Measurements from ENCODE around the gene NPHP4. TPM values are rescaled to one million over a fixed set of nuclear protein-coding genes. Genes with fewer than 3 reads are reported as not detected.

The NPHP4 gene
- polyA plus RNA-seq, 1 donor from 2014 or later, result 0.71 TPM

DNA sequence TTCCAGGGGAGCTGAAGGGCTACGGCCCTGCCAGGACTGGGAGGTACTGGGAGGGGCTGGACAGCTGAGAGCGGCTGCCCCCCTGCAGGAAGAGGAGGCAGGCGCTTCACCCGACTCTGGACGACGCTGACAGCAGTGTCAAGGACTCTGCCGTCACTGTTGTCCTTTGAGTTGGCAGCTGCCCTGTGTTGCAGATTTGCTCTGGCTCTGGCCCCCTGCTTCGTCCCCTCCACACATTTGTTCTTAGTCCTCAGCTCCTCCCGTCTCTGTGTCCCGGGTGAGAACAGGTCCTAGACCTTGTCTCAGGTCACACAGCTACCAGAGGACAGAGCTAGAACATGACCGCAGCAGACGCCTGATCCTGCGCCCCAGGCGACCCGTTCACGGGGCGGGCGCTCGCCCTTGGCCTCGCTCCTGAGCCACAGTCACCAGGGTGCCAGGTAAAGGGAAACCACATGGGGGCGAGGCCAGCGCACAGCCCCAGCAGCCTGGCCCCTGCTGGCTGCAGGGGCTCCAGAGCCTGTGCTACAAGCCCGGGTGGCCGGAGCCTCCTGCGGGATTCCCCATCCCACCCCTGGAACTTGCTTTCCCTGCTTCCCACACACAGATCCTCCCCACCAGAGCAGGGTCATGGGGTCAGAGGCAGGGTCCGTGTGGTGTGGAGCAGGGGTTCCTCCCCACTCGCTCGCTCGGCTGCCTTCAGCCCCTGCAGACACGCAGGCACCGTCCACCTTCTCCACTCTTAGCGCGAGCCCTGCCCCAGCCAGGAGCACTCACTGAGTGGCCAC lies 10.7 kb upstream of the NPHP4 start:
- peaks cover 0 to 2% (median 0%) of the 10 kb centered on the region in 3 donors for H3K4me1 Mint-ChIP-seq
- H3K27me3 Mint-ChIP-seq, result no peaks in the 10 kb centered on the region
- H3K36me3 Mint-ChIP-seq, result no peaks in the 10 kb centered on the region
- H3K27ac Mint-ChIP-seq, result no peak overlapping the region
- H3K4me3 Mint-ChIP-seq, result no peak overlapping the region
- H3K9me3 Mint-ChIP-seq, result no peaks in the 10 kb centered on the region

DNA sequence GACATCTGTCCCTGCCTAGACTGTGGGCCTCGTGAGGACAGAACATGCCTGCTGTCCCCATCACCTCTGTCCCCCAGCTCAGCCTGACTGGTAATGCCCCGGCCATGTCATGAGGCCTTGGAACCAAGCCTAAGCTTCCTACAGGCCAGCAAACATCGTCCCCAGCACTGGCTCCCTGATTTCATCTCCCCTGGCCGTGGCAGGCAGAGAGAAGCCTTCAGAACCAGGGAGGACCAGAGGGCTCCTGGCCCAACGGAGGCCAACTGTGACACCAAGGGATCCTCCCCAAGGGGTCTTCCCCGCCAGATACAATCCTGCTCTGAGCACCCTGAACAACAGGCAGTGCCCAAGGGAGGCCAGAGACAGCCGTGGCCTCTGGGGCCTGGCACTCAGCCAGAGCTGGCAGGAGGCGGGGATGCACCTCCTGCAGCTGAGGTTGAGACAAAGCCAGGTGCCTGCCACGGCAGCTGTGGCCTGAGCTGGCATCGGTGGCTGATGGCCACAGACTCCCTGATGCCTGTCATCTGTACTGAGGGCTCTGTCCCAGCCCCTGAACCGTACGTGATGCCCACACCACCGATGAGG lies 9.9 kb upstream of the NPHP4 start:
- peaks cover 0 to 2% (median 0%) of the 10 kb centered on the region in 3 donors for H3K4me1 Mint-ChIP-seq
- no peak overlapping the region for H3K27ac Mint-ChIP-seq
- H3K9me3 Mint-ChIP-seq, result no peaks in the 10 kb centered on the region
- H3K27me3 Mint-ChIP-seq, result no peaks in the 10 kb centered on the region
- H3K4me3 Mint-ChIP-seq, result no peak overlapping the region
- H3K36me3 Mint-ChIP-seq, result no peaks in the 10 kb centered on the region

DNA sequence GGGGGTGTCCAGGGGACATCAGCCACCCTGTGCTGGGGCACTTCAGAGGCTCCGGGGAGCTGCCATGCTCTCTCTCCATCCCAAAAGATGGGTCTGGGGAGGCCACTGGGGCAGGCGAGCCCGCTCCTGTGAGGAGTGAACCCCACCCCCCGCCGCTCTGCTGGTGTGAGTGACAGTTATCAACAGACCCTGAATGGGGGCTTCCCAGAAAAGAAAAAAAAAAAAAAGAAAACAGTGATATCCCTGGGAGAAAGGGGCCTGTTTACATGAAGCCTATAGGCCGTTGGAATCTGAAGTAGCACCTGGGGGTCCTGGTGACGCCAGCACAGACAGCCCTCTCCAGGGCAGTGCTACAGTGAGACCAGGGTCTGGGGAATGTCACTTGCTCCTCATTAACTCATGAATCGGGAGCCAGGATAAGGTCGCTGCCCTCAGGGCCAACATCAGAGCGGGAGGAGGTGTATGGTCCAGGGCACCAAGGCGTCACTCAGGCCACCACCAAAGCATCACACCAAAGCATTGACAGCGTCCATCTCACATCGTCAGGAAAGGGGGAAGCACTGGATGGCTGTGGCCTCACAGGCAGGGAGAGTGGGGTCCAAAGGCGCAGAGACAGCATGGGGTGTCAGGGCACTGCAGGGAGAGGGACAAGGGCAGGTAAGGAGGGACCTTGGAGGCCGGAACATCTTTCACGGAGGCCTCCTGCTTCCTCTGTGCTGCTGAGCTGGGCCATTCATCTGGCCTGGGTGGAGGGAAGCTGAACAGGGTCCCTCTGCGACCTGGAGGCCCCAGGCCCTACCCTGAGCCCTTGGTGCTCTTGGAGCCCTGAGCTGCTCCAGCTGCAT lies 8.4 kb upstream of the NPHP4 start:
- Mint-ChIP-seq H3K4me1 (peaks cover 0 to 2% (median 0%) of the 10 kb centered on the region in 3 donors), H3K4me3 (no peak overlapping the region), H3K9me3 (no peaks in the 10 kb centered on the region), H3K27me3 (no peaks in the 10 kb centered on the region), H3K36me3 (no peaks in the 10 kb centered on the region), H3K27ac (no peak overlapping the region)

DNA sequence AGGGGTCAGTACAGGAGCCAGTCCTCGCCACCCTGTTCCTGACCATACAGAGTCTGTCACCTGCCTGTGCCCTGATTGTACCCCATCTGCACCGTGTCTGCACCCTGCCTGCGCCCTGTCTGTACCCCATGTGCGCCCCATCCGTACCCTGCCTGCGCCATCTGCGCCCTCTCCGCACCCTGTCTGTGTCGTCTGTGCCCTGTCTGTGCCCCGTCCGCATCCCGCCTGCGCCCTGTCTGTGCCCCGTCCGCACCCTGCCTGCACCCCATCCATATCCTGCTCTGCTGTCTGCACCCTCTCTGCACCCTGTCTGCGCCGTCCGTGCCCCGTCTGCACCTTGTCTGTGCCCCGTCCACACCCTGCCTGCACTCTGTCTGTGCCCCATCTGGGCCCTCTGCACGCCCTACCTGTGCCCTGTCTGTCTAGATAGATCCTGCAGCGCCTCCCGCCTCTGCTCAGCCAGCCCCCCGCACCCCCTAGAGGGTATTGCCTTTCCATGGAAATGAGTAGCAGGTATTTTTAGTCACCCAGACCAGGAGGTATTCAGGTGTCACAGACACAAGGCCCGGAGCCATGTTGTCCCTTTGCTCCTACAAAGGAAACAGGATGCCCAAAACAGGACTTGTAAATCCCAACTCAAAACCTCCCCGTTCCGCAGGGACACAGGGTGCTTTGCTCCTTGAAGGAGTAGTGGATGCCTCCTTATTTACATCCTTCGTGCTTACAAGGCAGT lies 7.7 kb upstream of the NPHP4 start:
- Mint-ChIP-seq H3K4me1 (peaks cover 1 to 2% (median 1%) of the 10 kb centered on the region in 3 donors), H3K9me3 (no peaks in the 10 kb centered on the region), H3K27me3 (no peaks in the 10 kb centered on the region), H3K27ac (no peak overlapping the region), H3K4me3 (no peak overlapping the region), H3K36me3 (no peaks in the 10 kb centered on the region)

DNA sequence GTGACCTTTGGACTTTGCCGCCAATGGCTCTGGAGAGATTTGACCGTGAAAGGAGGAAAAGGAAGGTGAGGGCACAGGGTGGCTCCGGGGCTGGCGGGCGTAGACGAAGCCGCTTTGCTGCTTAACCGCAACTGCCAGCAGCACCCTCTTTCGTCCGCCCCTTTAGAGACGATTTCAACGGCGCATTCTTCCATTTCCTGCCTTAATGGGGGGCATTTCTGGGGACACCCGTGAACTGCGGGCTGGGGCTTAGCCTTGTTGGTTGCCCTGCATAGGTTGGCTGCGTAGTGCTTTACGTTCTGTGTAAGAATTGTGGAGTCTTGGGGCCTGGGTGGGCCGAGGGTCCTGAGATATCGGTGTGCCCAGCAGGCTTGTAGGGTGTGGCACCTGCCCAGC lies 6.7 kb upstream of the NPHP4 start:
- no peak overlapping the region for H3K27ac Mint-ChIP-seq

DNA sequence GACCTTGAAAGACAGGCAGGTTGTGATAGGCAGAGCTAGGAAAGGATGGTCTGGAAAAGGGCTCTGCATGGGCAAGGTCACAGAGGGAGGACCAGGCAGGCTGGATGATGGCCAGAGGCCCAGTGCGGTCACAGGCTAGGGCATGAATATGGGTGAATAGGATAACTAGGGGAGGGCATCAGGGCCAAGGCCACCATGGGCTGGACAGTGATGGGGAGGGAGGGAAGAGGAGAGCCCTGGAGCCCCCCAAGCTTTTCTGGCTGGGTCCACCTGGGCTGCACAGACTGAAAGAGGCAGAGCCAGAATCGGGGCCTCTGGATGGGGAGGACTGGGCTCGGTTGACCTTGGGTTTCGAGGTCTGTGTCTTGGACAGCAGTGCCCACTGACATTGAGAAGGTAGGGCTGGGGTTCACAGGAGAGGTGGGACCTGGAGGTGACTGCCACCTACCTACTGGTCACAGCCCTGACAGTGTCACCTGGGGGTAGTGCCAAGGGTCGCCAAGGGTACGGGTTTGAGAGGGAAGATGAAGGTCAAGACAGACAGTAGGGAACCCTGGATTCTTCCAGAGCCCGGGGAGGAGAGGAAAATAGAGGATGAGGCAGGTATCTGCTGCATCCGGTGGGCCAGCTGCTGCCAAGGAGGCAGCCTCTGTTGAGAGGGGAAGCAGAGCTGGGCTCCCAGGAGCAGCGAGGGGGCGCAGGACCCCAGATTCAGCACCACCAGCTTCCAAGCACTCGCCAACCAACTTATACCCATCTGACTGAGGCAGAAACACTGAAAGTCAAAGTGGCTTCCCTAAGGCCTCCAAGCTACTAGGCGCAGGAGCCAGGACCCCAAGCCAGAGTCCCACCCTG lies 6.1 kb upstream of the NPHP4 start:
- Mint-ChIP-seq H3K4me3 (peak overlapping the region in 1 of 4 donors; percentile 78), H3K27ac (peak overlapping the region in 1 of 3 donors; percentile 63), H3K27me3 (peaks cover 1% of the 10 kb centered on the region), H3K36me3 (no peaks in the 10 kb centered on the region), H3K4me1 (peaks cover 12 to 15% (median 15%) of the 10 kb centered on the region in 3 donors), H3K9me3 (no peaks in the 10 kb centered on the region)

More for the DNA sequence above, 6.7 kb upstream of the NPHP4 start:
- Mint-ChIP-seq H3K36me3 (no peaks in the 10 kb centered on the region), H3K27me3 (no peaks in the 10 kb centered on the region), H3K4me3 (no peak overlapping the region), H3K9me3 (no peaks in the 10 kb centered on the region), H3K4me1 (peaks cover 9 to 11% (median 10%) of the 10 kb centered on the region in 3 donors)

DNA sequence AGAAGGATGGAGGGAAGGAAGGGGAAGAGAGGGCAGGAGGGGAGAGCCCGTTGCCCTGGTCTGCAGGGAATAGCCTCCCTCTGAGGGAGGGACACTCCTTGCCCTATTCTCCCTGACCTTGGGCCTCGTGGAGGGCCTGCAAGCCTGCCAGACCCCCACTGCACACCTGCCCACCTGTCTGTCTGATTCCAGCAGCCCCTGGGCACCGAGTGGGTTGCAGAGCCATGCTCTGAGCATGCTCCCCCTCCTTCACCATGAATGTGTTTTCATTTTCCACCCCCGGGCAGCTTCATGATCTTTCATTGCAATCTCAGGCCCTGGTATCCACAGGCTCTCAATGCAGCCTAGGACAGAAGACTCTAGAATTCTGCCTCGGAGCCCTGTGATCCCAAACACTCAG lies 5.1 kb upstream of the NPHP4 start:
- Mint-ChIP-seq H3K9me3 (no peaks in the 10 kb centered on the region), H3K27me3 (peaks cover 2% of the 10 kb centered on the region), H3K27ac (no peak overlapping the region), H3K36me3 (no peaks in the 10 kb centered on the region), H3K4me3 (peak overlapping the region in 1 of 4 donors; percentile 78), H3K4me1 (peaks cover 15 to 19% (median 19%) of the 10 kb centered on the region in 3 donors)

DNA sequence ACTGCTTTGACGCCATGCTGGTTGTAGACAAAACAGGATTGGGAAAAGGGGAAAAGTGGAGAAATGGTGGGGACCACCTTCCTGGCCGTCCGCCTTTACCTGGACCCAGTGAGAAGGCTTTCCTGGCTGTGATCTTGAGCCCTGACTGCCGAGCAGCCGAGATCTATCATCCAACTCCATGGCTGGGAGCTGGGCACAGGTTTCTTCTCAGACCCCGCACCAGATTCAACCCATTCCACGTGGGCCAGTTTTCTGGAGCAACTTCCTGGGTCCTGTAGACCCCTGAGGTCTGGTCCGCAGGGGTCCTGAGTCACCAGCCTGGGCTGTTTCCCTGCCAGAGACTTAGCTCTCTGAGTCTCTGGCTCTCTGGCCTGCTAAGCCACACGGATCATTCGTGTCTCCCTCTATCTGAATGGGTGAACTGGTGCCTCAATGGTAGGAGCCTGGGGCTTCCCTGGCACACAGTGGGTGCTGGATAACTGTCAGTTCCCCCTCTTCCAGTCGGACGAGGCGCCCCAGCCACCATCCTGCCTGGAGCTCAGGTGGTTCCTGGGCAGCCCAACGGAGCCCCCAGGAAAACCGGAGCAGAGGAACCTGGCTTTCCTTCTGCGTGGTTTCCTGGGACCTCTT lies 4.5 kb upstream of the NPHP4 start:
- Mint-ChIP-seq H3K4me1 (peaks cover 17 to 19% (median 19%) of the 10 kb centered on the region in 3 donors), H3K4me3 (no peak overlapping the region), H3K27ac (no peak overlapping the region), H3K27me3 (peaks cover 2% of the 10 kb centered on the region), H3K9me3 (no peaks in the 10 kb centered on the region), H3K36me3 (no peaks in the 10 kb centered on the region)

DNA sequence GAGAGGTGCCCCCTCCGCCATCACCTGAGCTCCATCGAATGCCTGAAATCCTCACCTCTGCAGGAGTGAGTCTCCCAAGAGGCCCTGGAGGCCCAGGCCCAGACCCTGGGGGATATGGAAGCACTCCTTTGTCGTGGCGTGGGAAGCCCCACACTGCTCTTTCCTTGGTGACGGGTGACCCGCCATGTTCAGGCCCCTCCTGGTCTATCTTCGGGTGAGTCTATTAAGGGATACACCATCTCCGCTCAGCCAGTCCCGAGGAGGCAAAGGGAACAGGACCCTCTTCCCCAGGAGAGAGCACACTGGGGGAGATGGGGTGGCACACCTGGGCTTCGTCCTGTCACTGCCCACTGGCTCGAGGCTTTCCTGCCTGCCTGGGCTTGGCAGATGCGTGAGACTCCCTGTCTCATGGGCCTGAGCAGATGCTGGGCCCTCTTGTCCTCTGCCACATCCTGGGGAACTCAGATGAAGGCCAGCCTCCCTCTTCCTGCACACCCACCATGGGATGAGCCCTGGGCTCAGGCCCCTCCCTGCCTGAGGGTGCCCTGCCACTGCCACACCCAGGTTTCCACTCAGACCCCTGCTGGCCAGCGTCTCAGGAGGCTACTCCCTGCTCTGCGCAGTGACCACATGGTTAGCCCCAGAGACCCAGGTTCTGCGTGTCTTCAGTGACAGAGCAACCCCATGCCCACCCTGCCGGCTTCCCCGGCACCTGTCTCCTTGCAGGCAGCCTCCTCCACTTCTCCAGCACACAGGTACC lies 3.8 kb upstream of the NPHP4 start:
- no peaks in the 10 kb centered on the region for H3K9me3 Mint-ChIP-seq
- H3K27ac Mint-ChIP-seq, result peak overlapping the region in 1 of 3 donors; percentile 35
- H3K36me3 Mint-ChIP-seq, result no peaks in the 10 kb centered on the region
- peaks cover 2% of the 10 kb centered on the region for H3K27me3 Mint-ChIP-seq
- H3K4me3 Mint-ChIP-seq, result peak overlapping the region in 1 of 4 donors; percentile 41
- H3K4me1 Mint-ChIP-seq, result peaks cover 17 to 20% (median 19%) of the 10 kb centered on the region in 3 donors

DNA sequence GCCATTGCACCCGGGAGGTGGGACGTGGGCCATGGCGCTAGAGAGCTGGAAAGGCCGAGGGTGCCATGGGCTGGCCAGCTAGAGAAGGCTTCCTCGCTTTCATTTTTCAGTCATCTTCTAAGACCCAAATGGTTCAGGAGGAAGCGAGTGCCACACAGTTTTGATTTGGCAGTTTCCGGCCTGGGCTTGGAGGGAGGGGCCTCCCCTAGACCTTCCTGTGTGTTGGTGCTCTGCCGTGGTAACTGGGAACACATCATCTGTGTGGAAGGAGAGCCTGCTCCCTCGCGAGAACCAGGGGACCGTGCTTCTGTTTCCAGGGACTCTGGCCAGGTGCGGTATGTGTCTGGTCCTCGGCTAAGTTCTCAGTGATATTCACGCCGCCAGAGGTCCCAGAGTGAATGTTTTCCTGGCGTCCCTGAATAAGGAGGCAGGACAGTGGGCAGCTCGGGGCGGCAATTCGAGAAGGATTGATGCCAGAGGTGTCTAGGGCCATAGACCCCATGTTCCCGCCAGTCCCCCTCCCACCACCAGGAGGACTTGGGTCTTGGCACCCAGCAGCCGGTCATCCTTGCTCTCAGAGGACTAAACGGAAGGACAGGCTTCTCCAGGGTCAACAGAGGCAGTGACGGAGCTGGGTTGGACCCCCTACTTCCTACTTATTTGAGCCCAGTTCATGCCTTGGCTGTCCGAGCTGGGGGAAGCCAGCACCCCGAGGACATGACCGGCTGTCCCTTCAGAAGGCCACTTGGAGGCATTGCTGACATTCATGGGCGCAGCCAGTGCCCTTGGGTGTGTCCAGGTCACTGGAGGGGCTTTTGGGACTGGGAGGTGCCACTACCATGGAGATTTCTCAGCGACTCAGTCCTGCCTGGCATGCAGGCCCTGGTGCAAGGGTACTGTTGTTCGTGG lies 2.7 kb upstream of the NPHP4 start:
- Mint-ChIP-seq H3K9me3 (no peaks in the 10 kb centered on the region), H3K4me3 (peak overlapping the region; percentile 94 to 98 (median 96)), H3K27me3 (peaks cover 2% of the 10 kb centered on the region), H3K36me3 (no peaks in the 10 kb centered on the region), H3K4me1 (peaks cover 17 to 24% (median 19%) of the 10 kb centered on the region in 3 donors), H3K27ac (peak overlapping the region; percentile 73 to 92 (median 82))

DNA sequence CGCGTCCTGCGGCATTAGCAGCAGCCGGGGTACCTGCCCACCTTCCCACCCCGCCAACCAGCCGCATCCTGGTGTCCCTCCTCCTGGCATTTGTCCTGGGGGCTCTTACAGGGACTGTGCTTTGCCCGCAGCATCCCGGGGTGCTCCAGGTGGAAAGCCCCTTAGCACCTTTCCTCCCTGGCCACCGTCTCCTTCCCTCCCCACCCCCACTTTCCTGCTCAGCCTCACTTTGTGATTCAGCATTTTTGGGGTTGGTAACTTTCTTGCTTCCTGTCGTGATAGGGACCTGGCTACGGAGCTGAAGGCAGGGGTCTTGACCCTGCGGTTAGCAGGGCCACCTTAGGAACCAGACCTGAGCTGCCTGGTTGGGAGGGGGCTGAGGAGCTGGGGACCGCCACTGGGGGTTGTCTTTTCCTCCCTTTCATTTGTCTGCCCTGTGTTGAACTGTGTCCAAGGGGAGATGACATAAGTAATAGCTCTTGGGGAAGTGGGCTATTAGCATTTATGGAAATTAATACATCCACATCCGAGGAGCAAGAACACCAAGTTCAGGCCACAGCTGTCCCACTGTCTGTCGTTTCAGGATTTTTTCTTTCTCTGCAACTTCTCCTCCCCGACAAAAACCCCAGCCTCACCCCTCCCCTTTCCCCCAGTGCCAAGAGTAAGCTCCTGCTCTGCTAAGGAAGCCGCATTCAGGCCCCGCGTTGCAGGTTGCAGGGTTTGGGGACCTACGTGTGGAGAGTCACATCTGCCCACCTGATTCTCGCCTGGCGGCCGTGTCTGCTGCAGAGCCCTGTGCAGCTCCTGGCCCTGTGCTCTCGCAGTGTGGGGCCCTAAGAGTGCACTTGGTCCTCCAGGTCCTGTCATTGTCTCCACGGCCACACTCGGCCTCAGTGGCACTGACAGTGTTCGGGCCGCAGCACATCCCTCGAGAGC lies 1.6 kb upstream of the NPHP4 start:
- peaks cover 17 to 24% (median 19%) of the 10 kb centered on the region in 3 donors for H3K4me1 Mint-ChIP-seq
- H3K4me3 Mint-ChIP-seq, result peak overlapping the region; percentile 94 to 98 (median 96)
- H3K27ac Mint-ChIP-seq, result peak overlapping the region; percentile 72 to 92 (median 82)
- H3K27me3 Mint-ChIP-seq, result peaks cover 2% of the 10 kb centered on the region
- no peaks in the 10 kb centered on the region for H3K9me3 Mint-ChIP-seq
- no peaks in the 10 kb centered on the region for H3K36me3 Mint-ChIP-seq

Data from IgD-negative memory B cell (primary cell).